Right lobe of liver (tissue), 6 donors: ENCODE results near the gene TRRAP. TPM values are rescaled to one million over a fixed set of nuclear protein-coding genes. Genes with fewer than 3 reads are reported as not detected.

Experiments used
- ATAC-seq, 4 donors: fragments of 200-7000 bp; cut with Tn5 transposase; one replicate each; pipeline ENCODE4 v1.9.1; 2020; ENCODE audit warnings: mild to moderate bottlenecking in 4 of 4, moderate library complexity in 4 of 4
- DNase-seq, 3 donors: peaks; one replicate each; pipeline ENCODE4 v3.0.0-alpha.2; 2020
- H3K27ac ChIP-seq, 3 donors: fragments of 200-600 bp; one replicate each; pipeline ENCODE4 v1.8.0; 2022
- H3K27me3 ChIP-seq, 2 donors: fragments of 200-600 bp; one replicate each; pipeline ENCODE4 v1.8.0; 2022
- H3K36me3 ChIP-seq, 4 donors: fragments of 200-600 bp; sonication (generic) in 1 of 4; one replicate each; pipeline versions ENCODE4 v1.5.1 to v1.8.0; 2017 to 2022; ENCODE audit warnings: control low read depth in 1 of 4
- H3K4me1 ChIP-seq, 4 donors: fragments of 200-600 bp; sonication (generic) in 1 of 4; one replicate each; pipeline versions ENCODE4 v1.5.1 to v1.8.0; 2017 to 2022; ENCODE audit warnings: control low read depth in 1 of 4
- H3K4me3 ChIP-seq, 3 donors: fragments of 200-600 bp; one replicate each; pipeline ENCODE4 v1.8.0; 2022
- H3K9me3 ChIP-seq, 4 donors: fragments of 200-600 bp; sonication (generic) in 1 of 4; one replicate each; pipeline versions ENCODE4 v1.5.1 to v1.8.0; 2017 to 2022; ENCODE audit warnings: control low read depth in 1 of 4
- CTCF ChIP-seq, 4 donors: fragments of 200-600 bp in 3 of 4; fragments of 450-650 bp in 1 of 4; IDR thresholded peaks; one replicate each; pipeline versions ENCODE4 v1.5.1 to v1.8.0; 2016 to 2022; ENCODE audit warnings: antibody characterized with exemption in 4 of 4, mild to moderate bottlenecking in 2 of 4
- POLR2A ChIP-seq: fragments of 450-650 bp; IDR thresholded peaks from one replicate; pipeline ENCODE4 v1.6.1; 2017; ENCODE audit warnings: antibody characterized with exemption, mild to moderate bottlenecking
- WGBS: methylation state at CpG from one replicate; pipeline ENCODE4 v1.1.6; 2018; ENCODE audit warnings: low coverage, low lambda C conversion rate; ENCODE audit not compliant: insufficient coverage; ENCODE audit errors: missing lambda C conversion rate; 5-methylcytosine and 5-hydroxymethylcytosine counted together
- intact Hi-C, 2 donors: fragments of 100-400 bp; cut with DNase I; formaldehyde crosslinking; loops; one replicate each; pipeline versions ENCODE4 v1.11.2 to v1.14.1; 2022
- total RNA-seq, 6 experiments: library from RNA; depleted of rRNA in 2 of 6; stranded (reverse); fragments of >200 nt in 2 of 6; fragmentation: NEBNext Ultra II Directional in 3 of 6; extraction: Animal tissue kit (Norgen Biotek cat#: 25700) in 3 of 6; gene quantifications; one replicate each; pipeline versions ENCODE4 v1.1.0 to v1.2.4, GENCODE V29; 2016 to 2023
- donor health status: DM: no; HTN: yes; CAD: no.
- donor health status: DM: no; HTN: no; CAD: no.
- donor health status: DM: no; HTN: no; CAD: no.
- donor health status: DM: no; HTN: yes; CAD: no.
- donor health status: DM: no; HTN: yes; CAD: no.

Gene TRRAP
- total RNA-seq, 6 experiments from 2014 or later = 16.1 to 20.5 (median 18.6) TPM

DNA sequence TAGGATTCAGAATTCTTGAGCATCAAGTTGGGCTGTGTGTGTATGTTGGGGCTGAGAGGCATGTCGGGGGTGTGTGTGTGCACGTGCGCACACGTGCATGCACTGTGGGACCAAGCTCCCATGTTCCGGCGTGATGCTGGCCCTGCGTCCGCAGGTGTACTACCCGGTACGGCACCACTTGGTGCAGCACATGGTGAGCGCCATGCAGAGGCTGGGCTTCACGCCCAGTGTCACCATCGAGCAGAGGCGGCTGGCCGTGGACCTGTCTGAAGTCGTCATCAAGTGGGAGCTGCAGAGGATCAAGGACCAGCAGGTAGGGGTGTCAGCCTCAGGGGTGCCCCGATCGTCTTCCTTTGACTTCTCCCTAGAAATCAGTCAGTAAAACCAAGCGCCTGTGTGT lies 77.7 kb downstream of the TRRAP start:
- H3K27me3 ChIP-seq = no peaks in the 10 kb centered on the region
- H3K9me3 ChIP-seq = no peaks in the 10 kb centered on the region
- H3K4me3 ChIP-seq = no peak overlapping the region
- ATAC-seq = peak in 1 of 4 donors; percentile 16
- intact Hi-C loops = no loop called here
- TF ChIP-seq POLR2A (no peak), CTCF (IDR thresholded peaks at IDR 0.05) (no peak)
- H3K27ac ChIP-seq = no peak overlapping the region
- peaks cover 0 to 92% (median 50%) of the 10 kb centered on the region in 4 donors for H3K36me3 ChIP-seq
- no peaks in the 10 kb centered on the region for H3K4me1 ChIP-seq
- DNase-seq = no peak
- WGBS = no CpG with 5 or more reads among the region's 19 CpGs

DNA sequence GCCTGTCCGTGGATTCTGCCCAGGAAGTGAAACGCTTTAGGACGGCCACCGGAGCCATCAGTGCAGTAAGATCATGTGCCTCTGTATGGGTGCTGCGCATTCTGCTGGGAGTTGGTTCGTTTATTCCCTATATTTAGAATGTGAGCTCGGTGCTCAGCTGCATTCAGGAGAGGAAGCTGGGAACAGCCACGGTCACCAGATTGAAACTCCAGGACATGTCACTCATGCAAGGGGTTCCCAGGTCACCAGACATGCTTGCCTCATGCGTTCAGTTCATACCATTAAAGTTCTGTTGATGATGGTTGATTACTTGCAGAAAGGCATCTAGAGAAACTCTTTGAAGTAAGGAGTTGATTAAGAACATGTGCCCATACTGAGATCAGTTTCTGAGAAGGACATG lies 78.1 kb downstream of the TRRAP start:
- Histone ChIP-seq H3K27me3 (no peaks in the 10 kb centered on the region), H3K36me3 (peaks cover 0 to 96% (median 50%) of the 10 kb centered on the region in 4 donors), H3K9me3 (no peaks in the 10 kb centered on the region), H3K4me3 (no peak overlapping the region), H3K27ac (no peak overlapping the region), H3K4me1 (no peaks in the 10 kb centered on the region)
- intact Hi-C loops = no loop called here
- 100% methylated on average over 1 of the region's 9 CpGs for WGBS
- TF ChIP-seq CTCF (IDR thresholded peaks at IDR 0.05) (no peak), POLR2A (no peak)
- DNase-seq (no peak), ATAC-seq (no peak)

DNA sequence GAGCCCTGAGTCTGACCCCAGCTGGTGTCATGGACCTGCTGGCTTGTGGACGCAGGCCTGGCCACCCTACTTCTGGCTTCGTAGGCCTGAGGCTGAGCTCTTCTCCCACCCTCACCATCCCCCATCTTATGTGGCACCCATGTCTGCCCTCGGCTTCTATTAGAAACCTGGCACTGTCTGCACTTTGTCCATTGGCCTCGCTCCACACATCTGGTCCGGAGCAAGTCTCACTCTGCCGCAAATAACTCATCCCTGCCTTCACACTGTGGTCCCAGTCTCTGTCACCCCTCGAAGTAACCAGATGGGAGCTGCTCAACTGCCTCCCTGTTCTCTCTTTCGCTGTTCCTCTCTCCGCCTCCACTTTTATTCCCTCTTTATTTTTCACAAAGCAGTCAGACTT lies 78.6 kb downstream of the TRRAP start:
- no peak overlapping the region for H3K27ac ChIP-seq
- no peak for TF ChIP-seq CTCF (IDR thresholded peaks at IDR 0.05)
- no peak for TF ChIP-seq POLR2A
- H3K9me3 ChIP-seq = no peaks in the 10 kb centered on the region
- no peaks in the 10 kb centered on the region for H3K27me3 ChIP-seq
- intact Hi-C loops = no loop called here
- WGBS = 94% methylated on average over 3 of the region's 9 CpGs
- peaks cover 0 to 98% (median 52%) of the 10 kb centered on the region in 4 donors for H3K36me3 ChIP-seq
- no peak overlapping the region for H3K4me3 ChIP-seq
- ATAC-seq = no peak
- DNase-seq = no peak
- H3K4me1 ChIP-seq = no peaks in the 10 kb centered on the region

GRCh38 chr7:98957766-98958165 lies 79.4 kb downstream of the TRRAP start:
- WGBS = 70% methylated on average over 2 of the region's 11 CpGs
- no peak overlapping the region for H3K27ac ChIP-seq
- ATAC-seq (no peak), DNase-seq (no peak)
- H3K9me3 ChIP-seq = no peaks in the 10 kb centered on the region
- no peaks in the 10 kb centered on the region for H3K27me3 ChIP-seq
- no peak overlapping the region for H3K4me3 ChIP-seq
- H3K4me1 ChIP-seq = no peaks in the 10 kb centered on the region
- intact Hi-C loops = no loop called here
- H3K36me3 ChIP-seq = peaks cover 0 to 98% (median 54%) of the 10 kb centered on the region in 4 donors
- TF ChIP-seq CTCF (IDR thresholded peaks at IDR 0.05) = no peak
- TF ChIP-seq POLR2A = no peak

DNA sequence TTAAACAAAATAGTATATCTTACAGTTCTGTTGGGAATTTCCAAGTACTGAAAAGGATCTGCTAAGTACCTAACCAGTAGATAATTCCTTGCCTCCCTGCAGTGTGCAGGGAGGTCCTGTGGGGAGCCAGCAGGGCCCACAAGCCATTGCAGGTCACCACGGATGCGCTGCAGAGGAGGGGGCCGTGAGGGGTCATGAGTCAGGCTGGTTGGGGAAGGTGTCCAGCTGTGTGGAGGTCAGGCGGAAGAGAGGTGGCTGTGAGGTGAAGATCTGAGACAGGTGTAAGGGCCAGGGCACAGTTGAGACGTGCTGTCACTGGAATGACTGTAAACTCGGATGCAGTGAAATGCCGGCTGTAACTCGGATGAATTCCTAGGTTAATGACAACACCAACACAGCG lies 80.6 kb downstream of the TRRAP start:
- intact Hi-C loops = no loop called here
- no peaks in the 10 kb centered on the region for H3K27me3 ChIP-seq
- H3K4me1 ChIP-seq = no peaks in the 10 kb centered on the region
- WGBS = 95% methylated on average over 6 of the region's 9 CpGs
- ATAC-seq (no peak), DNase-seq (no peak)
- H3K27ac ChIP-seq = no peak overlapping the region
- no peaks in the 10 kb centered on the region for H3K9me3 ChIP-seq
- peaks cover 0 to 96% (median 51%) of the 10 kb centered on the region in 4 donors for H3K36me3 ChIP-seq
- TF ChIP-seq POLR2A (no peak), CTCF (IDR thresholded peaks at IDR 0.05) (no peak)
- H3K4me3 ChIP-seq = no peak overlapping the region
